Right ventricle myocardium superior (tissue), 1 donor: Measurements from ENCODE around the gene KAT7. TPM values are rescaled to one million over a fixed set of nuclear protein-coding genes. Genes with fewer than 3 reads are reported as not detected.

ENCODE experiments used
- ATAC-seq: fragments of 200-7000 bp; cut with Tn5 transposase; one replicate; pipeline ENCODE4 v1.9.1; 2020; ENCODE audit warnings: mild to moderate bottlenecking; ENCODE audit not compliant: poor library complexity
- DNase-seq: peaks from one replicate; pipeline ENCODE4 v3.0.0-alpha.2; 2020
- intact Hi-C: fragments of 100-400 bp; cut with DNase I; formaldehyde crosslinking; loops from one replicate; pipeline ENCODE4 v1.11.2; 2022
- total RNA-seq: library from RNA; stranded (reverse); fragmentation: NEBNext Ultra II Directional; extraction: Animal tissue kit (Norgen Biotek cat#: 25700); gene quantifications from one replicate; pipeline ENCODE4 v1.2.1, GENCODE V29; 2021
- donor health status: DM: no; HTN: yes; CAD: no; lungs with severe emphysema.

The KAT7 gene
- total RNA-seq, 1 donor from 2014 or later, result 42.5 TPM

DNA sequence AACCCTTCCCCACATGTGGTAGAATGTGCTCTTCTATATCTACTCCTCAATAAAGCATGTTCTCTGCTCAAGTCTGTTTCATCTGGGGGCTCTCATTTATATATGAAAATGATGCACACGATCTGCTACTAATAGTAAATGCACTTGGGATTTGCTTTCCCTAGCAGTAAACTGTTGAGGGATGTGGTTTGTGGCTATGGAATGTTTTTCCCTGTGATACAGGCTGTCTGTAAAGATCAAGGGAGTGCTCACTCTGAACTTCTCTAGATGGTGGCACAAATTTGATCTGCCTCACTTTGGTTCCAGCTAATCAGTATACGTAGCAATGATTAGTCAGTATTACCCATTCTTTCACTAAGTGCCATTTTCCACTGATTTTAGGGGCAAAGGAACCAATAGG, 40.5 kb downstream of the KAT7 start:
- intact Hi-C loops, result no loop called here
- DNase-seq (no peak), ATAC-seq (no peak)

GRCh38 chr17:49830605-49831004, 42.1 kb downstream of the KAT7 start:
- intact Hi-C loops, result no loop called here
- DNase-seq, result no peak
- no peak for ATAC-seq

DNA sequence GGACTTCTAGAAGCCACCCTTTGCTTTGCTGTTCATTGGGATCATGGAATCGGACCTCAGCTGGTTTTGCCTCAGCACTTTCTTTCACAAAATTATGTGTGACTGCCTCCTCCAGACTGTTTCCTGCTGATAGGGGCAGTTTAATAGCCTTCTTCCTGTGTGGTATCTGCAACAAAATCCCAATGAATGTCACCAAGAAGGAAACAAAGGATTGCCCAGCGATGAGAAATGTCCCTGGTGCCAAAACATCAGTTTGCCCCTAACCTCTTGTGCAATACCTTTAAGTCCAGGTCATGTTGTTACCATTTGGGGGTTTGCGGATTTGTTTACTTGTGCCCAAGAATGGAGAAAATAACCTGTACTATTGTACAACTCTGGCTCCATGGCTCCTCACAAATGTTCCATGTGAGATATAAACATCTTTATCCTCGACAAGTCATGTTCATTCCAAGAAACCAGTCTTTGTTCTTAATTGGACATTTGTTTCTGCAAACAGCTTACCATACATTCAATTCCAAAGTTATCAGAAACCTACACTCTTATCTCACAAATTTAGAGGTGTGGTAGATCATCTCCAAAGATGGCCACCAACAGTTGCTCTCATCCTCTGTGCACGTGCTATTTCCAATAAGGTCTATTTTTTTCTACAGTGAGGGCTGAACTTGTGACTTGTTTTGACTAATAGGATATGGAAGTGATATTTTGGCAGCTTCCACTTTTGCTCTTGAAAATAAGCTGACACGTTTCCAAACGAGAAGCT, 44.5 kb downstream of the KAT7 start:
- DNase-seq (no peak), ATAC-seq (no peak)
- intact Hi-C loops, result no loop called here

DNA sequence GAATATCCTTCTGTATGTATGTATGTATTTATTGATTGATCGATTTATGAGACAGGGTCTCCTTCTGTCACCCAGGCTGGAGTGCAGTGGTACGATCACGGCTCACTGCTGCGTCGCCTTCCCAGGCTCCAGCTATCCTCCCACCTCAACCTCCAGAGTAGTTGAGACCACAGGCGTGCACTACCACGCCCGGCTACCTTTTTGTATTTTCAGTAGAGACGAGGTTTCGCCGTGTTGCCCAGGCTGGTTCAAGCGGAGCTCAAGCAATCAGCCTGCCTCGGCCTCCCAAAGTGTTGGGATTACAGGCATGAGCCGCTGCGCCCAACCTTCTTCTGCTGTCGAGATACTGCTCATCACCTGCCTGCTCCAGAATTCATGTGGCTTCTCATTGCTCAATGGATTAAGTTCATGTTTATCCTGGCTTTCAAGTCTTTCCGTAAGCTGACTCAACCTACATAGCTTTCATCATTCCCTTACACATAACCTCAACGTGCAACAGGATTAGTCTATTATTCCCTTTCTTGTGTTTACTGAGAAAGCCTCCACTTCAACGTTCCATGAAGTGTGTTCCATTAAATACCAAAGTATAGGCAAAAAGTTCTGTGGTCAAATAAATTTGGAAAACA, 45.8 kb downstream of the KAT7 start:
- ATAC-seq, result no peak
- intact Hi-C loops, result no loop called here
- no peak for DNase-seq

DNA sequence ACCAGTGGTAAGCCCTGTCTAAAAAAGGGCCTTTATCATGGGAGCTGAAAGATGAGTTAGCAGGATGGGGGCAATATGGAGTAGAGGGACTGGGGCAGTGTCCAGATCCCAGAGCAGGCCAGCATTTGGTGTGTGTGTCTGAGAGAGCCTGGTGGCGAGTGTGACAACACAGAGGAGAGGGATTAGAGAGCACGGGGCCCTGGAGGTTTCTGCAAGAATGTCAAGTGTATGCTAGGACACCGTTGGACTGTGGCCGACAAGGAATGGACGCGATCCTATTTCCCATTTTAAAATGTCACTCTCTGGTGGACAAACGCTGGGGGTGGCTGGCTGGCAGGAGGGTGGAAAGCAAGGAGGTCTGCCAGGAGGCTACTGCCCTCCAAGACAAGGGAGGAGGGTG, 47.0 kb downstream of the KAT7 start:
- intact Hi-C loops, result no loop called here
- ATAC-seq, result no peak
- DNase-seq, result no peak

- peak; percentile 24 for ATAC-seq
- DNase-seq, result no peak
- intact Hi-C loops, result no loop called here
These were observed 47.9 kb downstream of the KAT7 start for GRCh38 chr17:49836111-49837030.

DNA sequence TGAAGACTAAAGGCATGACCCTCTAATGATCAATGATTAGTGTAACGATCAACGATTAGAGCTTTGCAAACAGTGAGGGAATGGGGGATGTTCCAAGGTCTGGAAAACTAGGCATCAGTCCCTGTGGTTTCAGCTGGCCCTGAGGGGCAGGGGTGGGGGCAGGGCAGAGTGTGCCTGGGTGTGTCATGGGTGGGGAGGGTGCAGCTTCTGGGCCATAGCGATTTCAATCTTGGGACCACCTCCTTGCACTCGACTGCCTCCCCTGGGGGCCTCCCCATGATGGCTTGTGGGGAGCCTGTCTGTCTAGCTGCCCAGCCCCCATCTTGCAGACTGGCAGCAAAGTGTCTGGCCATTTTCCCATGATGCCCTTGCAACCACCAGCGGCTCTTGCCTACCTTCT, 51.0 kb downstream of the KAT7 start:
- intact Hi-C loops, result no loop called here
- ATAC-seq, result no peak

GRCh38 chr17:49841548-49841947, 53.1 kb downstream of the KAT7 start:
- intact Hi-C loops, result loop anchor here (10.0 kb wide), 1 partner anchor 47 kb away; no protein-coding TSS in a partner anchor
- DNase-seq (no peak), ATAC-seq (no peak)

More for the DNA sequence above, 51.0 kb downstream of the KAT7 start:
- no peak for DNase-seq

- intact Hi-C loops, result loop anchor here (10.0 kb wide), 1 partner anchor 48 kb away; no protein-coding TSS in a partner anchor
- ATAC-seq, result no peak
- DNase-seq, result no peak
These were observed 53.9 kb downstream of the KAT7 start for GRCh38 chr17:49842371-49842770.

GRCh38 chr17:49842846-49843245, 54.4 kb downstream of the KAT7 start:
- ATAC-seq, result no peak
- intact Hi-C loops, result loop anchor here (10.0 kb wide), 1 partner anchor 48 kb away; no protein-coding TSS in a partner anchor
- DNase-seq, result no peak

DNA sequence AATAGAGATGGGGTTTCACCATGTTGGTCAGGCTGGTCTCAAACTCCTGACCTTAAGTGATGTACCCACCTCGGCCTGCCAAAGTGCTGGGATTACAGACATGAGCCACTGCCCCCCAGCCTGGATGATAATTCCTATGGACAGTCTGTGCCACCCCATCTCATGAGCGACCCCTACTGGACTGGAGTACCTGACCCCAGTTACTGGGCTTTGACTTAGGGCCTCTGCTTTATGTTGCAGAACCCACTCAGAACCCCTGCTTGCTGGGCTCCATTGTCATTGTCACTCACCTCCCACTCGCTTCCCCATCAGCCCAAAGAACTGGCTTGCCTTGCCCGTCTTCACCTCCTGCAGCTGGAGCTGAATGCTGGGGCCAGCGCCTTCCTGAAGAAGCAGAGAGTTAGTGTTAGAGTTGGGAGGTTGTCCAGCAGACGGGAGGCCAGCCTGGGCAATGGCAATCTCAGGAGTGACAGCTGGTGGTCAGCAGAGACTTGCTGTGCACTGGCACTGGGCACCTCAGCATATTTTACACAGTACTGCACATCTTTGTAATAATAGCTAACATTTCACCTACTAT, 55.4 kb downstream of the KAT7 start:
- no peak for DNase-seq
- no peak for ATAC-seq
- intact Hi-C loops, result loop anchor here (10.0 kb wide), 1 partner anchor 49 kb away; no protein-coding TSS in a partner anchor

- DNase-seq (peak; percentile 77), ATAC-seq (peak; percentile 89)
- intact Hi-C loops, result loop anchor here (10.0 kb wide), 1 partner anchor 51 kb away; no protein-coding TSS in a partner anchor
These were observed 56.8 kb downstream of the KAT7 start for GRCh38 chr17:49845321-49845720.

- intact Hi-C loops, result loop anchor here (10.0 kb wide), 1 partner anchor 52 kb away; no protein-coding TSS in a partner anchor
- DNase-seq (no peak), ATAC-seq (no peak)
These were observed 58.6 kb downstream of the KAT7 start for GRCh38 chr17:49846938-49847712.

DNA sequence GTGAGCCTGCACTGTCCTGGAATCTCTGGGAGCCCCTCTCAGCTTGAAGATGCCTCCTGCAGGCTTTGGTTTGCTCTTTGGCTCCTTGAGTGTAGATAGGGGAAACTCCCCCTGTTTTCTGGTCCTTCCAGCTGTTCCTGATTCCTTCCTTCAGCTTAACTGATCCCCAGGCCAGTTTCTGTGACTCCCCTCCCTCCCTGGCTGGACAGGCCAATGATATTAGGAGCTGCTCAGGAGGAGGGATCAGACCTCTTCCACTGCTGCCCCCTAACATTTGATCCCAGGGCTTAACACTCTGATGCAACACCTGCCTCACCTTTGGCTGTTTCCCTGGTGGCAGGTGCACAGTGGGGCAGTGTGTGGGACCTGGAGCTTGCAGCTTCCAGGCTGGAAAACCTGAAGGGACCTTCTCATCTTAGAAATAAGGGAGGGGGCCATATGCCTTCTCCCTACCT, 59.6 kb downstream of the KAT7 start, which contains the start of gene TAC4:
TAC4 (minus strand) TSS at position 51 of the 455 bp plus-strand sequence. CDS start 52 bp downstream, outside the sequence.
- DNase-seq, result no peak
- ATAC-seq, result no peak
- intact Hi-C loops, result loop anchor here (10.0 kb wide), 1 partner anchor 53 kb away; no protein-coding TSS in a partner anchor

DNA sequence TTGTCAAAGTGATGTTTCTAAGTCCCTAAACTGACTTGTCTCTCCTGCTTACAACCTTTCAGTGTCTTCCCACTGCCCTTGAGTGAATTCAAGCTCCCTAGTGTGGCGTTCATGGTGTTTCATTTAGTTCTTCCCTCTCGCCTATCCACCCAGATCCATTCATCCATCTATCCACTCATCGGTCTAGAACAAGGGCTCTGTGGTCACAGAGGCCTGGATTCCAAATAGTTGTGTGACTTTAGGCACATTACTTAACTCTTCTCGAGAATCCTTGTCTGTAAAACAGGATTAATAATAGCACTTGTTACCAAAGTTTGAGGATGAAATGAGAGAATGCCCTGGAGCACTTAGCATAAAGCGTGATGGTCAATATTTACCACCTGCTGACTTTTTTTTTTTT, 60.3 kb downstream of the KAT7 start:
- DNase-seq, result no peak
- intact Hi-C loops, result loop anchor here (10.0 kb wide), 1 partner anchor 54 kb away; no protein-coding TSS in a partner anchor

DNA sequence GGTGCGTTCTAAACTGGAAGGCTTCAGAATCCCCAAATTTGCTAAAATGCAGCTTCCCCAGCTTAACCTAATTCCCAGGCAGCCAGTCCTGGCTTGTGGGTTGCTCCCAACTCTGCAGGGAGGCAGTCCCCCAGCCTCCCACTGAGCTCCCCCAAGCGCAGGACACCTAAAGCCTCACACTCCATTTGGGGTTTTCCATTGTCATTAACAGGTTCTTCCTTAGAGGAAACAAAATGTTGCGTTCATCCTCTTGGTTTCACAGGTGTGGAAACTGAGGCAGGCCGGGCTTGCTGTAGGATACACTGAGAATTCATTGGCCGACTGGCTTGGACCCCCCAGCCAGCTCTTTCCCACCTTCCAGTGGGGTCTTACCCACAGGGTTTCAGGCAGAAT, 61.7 kb downstream of the KAT7 start:
- ATAC-seq (no peak), DNase-seq (no peak)
- intact Hi-C loops, result loop anchor here (5.0 to 10.0 kb wide), 2 partner anchors 143 to 275 kb away; partner anchors contain the start of genes NXPH3 and SLC35B1

More for the DNA sequence above, 60.3 kb downstream of the KAT7 start:
- ATAC-seq, result no peak

DNA sequence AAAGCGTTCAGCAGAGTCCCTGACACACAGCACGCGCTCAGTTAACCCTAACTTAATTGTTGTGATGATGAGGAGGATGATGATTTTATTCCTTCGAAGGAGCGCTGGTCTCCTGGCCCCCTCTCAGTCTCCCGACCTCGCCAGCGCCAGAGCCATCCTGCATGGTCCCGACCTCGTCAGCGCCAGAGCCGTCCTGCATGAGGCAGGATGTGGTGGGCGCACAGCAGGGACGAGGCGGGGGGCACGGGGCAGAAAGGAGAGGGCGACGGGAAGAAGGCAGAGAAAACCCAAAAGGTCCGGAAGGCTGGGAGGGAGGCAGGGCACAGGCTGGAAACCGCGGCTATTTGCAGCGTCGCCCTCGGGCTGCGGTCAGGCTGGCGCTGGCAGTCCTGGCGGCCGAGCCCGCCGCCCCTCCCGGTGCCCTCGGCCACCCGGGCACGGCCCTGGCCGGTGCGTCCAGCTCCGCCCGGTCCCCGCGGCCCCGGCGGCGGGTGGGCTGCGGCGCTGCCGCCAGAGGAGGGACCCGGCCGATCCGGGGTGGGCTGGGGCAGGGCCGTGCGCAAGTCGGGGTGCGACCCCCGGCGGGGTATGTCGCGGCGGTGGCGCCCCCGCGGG, 62.4 kb downstream of the KAT7 start:
- ATAC-seq (peak; percentile 52), DNase-seq (no peak)
- intact Hi-C loops, result loop anchor here (5.0 to 10.0 kb wide), 2 partner anchors 144 to 276 kb away; partner anchors contain the start of genes NXPH3 and SLC35B1
